GM19452 (cell line): ENCODE measurements around the gene TMEM170B.

ENCODE experiments used
- ATAC-seq: cut with Tn5 transposase; IDR thresholded peaks from one replicate; pipeline ENCODE4 v1.9.1; 2021; ENCODE audit not compliant: unreplicated experiment

TMEM170B gene

DNA sequence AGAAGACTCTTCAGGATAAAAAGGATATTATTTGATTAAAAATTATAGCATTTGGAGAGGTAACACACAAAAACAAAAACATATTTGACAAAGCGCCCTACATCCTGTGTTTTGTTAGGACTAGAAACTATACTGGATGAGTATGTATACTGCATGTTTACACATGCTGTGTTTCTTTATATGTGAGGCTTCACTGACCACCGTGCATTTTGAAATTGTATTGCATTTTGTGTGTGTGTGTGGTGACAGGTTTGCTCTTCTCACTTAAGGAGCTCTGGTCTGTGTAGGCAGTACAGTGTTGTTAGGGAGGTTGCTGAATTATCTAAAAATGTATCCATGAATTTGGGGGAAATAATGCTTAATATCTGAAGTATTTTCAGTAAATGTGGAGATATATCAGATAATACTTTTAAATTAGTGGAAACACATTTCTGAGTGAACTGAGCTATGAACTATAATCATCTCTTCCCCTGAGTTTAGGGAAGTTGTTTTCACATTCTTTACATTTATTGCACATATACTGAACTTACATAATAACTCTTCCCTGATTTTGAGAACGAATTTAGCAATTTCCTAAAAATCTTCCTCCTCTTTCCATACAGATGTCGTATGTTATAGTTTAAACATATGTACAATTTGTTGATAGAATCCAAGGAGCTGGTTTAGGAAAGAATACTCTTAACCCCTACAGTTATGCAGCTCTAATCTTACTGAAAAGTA, 43.3 kb downstream of the TMEM170B start:
- ATAC-seq, result no peak

DNA sequence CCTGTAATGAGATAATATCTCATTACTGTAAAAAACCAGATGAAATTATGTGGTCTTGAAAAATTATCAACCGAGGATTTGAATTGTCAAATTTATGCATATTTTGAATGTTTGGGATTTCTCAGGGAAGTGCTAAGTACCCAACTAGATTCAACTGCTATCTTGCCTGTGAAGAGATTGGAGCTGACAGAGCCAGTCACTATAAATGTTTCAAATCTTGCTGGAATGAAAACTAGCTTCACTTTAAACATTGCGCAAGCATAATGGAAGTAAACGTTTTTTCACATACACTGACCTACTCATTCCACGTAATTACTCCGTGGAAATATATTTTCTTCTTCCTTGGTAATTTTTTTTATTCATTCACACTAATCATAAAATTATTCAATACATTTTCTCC, 46.7 kb downstream of the TMEM170B start:
- no peak for ATAC-seq

DNA sequence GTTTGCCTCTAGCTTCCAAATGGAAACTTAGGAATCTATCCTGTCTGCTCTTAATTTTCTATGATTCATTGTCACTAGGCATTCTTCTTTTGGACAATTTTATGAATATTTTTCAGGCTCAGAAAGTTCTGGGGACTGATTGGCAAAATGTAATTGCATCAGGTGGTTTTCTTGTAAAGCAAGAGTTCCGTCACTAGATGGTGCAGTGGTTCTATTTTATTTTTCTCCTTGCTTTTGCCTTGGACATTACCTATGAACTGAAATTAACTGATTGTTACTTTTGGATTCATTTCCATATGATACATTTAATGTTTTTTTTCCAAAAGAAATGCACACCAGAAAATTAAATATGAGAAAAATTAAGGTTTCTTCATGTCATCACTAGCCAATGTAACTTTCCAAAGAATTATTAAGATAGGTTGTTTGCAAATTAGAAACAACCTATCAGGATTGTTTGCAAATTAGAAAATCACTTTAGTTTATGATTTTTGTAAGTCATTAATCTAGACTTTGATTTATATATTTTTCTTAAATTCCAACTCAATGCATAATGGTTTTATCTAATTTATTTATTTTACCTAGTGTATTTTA, 48.0 kb downstream of the TMEM170B start:
- no peak for ATAC-seq

DNA sequence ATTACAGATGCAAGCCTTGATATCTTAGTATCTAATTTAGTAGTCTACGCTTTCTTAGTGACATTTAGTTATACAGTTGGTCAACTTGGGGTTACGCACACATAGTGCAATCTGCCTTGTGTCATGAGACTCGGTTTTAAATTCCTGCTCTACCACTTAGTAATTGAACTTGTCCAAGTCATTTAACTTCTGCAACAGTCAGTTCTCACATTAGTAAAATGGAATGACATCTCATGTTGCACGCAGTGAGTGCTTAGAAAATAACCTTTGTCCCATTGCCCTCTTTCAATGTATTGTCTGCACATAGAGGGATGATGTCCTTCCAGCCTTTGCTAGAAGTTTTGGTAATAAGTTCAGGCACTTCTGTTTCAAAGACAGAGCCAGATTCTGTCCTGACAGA, 48.6 kb downstream of the TMEM170B start:
- no peak for ATAC-seq

DNA sequence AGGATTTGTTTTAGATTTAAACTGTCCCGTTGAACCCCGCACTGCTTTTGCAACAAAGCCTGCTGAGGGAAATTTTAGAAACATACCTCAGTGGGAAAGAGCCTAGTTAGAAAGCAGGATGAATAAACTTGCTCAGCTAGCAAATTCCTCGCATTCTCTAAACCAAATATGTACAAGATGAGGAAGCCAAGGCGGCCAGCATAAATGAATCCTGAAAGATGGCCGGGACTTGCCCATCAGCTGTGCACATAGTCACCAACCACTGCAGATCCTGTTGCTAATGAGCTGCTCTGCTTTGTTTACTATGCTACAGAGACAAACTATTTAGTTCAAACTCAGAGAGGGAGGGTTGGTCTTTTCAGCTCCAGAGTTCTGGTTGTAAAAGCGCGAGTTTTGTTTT, 49.0 kb downstream of the TMEM170B start:
- no peak for ATAC-seq

DNA sequence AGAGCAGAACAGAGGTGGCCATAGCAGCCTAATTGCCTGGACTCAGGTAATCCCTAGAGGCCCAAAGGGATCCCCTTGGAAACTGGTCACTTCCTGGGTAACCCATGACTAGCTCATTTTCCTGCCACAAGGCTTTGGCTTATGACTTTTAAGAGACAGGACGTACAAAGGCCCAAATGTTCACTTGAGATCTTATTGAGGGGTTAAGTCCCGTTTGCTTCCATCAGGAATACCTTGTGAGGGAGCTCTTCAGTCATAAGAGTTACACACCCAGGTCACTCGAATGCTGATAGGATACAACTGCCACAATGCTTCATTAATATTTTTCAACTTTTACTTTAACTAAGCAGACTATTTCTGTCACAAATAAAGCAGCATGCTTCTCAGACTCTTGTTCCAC, 51.7 kb downstream of the TMEM170B start:
- no peak for ATAC-seq

DNA sequence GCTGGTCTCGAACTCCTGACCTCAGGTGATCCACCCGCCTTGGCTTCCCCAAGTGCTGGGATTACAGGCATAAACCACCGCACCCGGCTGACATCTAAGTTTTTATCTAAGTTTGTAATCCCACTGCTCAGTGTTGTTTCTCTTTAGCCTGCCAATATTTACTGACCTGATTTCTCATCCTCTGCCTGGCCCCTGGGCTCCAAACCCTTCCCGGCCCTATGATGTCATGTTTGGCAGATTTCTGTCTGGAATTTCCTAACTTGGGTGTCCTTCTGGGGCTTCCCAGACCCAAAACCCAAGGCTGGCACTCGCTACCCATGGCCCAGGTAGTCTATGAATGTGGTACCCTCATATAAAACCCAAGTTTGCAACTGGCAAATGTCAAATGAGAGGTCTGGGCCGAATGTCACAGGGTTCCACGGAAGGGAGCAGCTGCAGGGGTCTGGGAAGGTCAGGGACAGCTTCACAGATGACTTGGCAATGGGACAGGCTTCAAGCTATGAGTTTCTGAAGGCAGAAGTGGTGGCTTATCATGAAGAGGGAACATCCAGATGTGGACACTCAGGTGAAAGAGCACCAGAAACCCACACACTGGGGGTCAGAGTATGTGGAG, 54.9 kb downstream of the TMEM170B start:
- no peak for ATAC-seq

DNA sequence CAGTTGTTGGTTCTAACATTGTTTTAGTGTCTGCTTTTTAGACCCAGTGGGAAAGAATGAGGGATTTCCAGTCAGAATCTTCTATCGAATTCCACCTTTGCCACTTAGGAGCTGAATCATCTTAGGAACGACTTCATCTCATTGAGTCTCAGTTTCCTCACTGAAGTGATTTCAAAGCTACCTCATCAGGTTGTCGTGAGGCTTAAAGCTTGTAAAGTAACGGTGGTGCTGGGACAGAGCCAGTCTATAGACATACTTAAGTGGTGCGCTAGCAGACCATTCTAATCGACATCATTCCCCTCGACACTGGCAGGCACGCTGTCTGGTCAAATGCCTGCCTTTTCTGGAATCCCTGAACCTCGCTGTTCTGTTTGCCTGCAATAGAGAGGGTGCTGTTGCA, 55.5 kb downstream of the TMEM170B start:
- no peak for ATAC-seq

DNA sequence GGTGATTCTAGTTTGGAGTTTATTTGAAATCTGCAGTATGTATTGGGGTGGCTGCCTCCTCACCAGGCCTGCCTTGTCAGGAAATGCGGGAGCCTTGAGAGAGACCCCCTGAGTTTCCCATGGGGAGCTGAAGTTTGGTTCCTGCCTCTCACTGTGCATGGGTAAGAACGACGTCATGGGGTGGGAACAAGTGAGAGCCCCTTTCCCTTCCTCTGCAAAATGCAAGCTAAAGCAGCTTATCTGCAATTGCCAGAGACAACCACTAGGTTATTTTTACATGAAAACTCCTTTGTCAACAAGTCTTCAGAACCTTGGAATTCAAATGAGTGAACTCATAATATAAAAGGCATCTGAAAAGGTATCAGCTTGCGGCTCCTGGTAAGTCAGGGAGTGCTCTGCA, 58.4 kb downstream of the TMEM170B start:
- ATAC-seq, result no peak

DNA sequence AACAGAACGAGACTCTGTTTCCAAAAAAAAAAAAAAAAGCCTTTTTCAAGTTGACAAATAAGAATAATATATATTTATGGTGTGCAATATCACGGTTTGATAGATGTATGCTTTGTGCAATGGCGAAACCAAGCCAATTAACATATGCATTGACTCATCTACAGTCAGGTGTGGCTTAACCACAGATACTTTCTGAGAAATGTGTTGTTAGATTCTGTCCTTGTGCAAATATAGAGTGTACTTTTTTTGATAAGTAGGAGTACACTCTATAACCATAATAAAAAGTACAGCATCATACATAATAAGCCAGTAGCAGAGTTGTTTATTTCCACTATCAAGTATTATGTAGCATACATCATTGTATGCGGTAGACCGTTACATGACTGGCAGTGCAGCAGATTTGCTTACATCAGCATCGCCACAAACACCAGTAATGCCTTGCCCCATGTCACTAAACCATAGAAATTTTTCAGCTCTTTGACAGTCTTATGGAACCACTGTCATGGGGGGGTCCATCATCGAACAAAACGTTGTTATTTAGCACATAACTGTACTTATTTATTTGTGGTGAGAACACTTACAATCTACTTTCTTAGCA, 59.2 kb downstream of the TMEM170B start:
- ATAC-seq, result no peak

DNA sequence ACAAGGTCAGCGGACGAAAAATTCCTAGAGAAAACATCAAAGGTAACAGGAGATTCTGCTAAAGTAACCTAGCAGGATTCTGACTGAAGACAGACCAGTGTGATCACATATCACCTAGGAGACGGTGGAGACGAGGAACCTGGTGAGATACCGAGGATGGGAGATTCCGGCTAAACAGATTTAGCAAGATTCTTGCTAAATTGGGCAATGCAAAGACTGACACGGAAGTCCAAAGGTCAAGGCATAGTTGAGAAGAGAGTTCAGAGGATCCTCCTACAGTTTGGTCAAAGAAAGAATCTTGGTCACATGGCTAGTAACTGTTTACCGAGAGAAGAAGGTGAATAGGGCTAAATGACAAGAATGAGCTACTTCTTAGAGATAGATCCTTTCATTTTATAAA, 61.1 kb downstream of the TMEM170B start:
- ATAC-seq, result no peak

DNA sequence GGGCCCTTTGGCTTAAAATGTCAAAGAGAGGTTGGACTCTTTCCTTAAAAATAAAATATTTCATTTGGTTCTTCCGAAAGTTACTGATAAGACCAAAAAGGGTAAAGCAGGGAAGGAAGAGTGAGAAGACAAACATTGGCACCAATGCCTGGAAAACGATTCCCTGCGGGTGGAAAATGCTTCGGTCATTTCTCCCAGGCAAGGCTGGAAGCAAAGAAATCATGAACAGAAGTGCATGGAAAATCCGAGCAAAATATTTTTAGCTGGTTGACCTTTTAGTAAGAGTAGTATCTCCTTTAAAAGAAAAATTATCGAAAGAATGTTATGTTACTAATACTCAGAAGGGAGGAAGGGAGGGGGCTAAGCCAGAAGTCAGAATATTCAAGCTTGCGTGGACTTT, 62.7 kb downstream of the TMEM170B start:
- no peak for ATAC-seq

DNA sequence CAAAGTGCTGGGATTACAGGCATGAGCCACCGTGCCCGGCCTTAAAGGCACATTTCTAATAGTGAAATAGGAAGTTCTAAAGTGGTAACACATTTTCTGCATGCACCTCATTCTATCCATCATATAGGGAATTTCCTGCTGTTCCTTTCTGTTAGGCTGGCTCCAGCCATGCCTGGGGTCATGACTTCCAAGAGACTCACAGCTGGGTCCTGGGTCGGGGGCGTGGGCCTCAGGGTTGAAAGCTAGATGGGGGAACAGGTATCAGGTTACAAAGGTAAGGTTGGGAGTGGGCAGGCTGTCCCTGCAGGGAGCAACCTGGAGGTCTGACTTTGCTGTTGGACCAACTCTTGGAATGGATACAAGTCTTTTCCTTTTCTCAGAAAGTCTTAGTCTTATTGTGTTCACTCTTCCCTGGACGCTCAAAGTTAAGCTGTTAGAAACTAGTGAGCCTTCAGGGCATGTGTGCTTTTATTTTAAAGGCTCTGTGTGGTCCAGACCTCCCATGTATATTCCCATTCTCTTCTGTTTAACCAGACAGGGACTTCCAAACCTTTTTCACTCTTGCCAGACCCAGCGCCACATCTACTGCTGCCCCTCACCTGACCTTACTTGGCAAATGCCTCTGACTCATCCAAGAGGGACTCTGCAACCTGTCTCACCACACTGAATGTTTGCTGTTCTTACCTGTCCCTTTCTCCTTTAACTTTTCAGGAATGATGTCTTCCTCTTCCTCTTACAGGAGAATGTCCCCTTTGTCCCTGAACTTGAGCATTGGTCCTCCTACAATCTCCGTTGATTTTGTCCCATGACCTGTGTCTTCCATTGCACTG, 64.4 kb downstream of the TMEM170B start:
- ATAC-seq, result no peak

DNA sequence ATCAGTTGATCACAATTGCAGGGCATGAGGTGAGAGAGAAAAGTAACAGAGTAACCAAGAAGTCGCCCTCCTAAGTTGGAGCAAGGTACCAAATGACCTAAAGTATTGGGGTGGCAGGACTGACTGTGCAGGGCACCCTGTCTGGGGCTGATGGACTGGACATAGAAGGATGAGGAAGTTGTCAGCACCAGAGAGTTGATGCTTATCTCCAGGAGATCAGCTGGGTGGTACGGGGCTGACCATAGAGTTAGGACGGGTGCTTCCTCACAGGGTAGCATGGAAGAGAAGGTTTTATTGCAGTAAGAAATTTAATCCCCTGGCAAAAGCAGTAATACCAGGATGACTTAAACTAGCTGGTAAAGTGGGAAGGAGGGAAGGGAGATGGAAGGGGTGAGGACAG, 66.7 kb downstream of the TMEM170B start:
- ATAC-seq, result no peak

DNA sequence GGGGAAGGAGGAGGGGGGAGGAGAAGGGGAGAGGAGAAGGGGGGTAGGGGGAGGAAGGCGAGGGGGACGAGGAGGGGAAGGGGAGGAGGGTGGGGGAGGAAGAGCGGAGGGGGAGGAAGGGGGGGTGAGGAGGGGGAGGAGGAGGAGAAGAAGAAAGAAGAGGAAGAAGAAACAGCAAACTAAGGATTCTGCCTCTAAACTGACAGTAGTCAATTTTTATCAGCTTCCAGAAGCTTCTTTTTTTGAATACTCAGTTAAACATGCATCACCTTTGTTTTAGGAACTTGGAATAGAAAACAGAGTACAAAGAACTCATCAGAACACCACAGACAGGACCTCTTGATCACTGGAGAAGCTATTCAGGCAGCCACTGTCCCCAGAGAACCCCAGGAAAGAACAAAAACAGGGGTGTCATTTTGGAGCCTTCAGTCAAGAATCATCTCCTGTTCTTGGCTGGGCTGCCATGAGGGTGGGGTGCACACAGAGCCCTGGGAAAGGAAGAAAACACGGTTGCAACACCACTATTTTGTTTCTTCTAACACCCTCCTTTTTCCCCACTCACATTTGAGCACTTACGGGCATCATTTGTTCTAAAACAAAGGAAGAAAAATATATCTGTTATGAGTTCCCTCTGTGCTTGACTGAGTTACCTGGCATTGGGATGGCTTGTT, 67.4 kb downstream of the TMEM170B start:
- ATAC-seq, result no peak

DNA sequence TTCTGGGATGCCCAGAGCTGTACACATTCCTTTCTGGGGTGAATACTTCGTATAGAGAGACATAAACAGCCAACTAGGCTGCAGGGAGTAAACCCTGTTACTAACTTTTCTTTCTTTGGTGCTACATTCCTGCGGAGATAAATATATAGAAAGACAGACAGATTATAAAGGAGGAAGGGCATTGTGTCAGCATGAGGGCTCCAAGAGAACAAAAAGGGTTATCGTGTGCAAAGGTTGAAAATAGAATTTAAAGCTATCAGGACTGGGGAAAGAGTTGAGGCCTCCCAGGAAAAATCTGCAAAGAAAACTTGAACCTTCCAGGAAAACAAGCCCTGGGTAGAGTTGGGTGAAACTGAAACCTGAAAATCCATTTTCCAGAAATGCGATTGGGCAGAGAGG, 68.0 kb downstream of the TMEM170B start:
- ATAC-seq, result no peak

DNA sequence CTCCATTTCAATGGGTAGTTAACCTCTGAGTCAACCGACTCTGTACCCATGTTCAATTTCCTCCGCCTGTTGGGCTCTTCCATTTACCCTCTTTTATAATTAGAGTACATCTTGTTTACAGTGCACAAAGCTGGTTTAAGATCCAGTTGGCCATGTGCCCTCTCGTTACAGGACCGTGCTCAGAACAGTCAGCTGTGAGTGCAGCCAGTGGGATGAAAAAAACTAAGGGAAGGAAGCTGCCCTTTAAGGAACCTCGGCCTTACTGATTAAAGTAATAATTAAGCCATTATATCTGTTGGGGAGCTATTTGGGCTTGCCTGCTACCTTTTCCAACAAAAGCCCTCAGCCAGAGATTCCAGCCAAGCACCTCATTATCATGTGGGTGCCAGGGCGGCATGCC, 68.8 kb downstream of the TMEM170B start:
- no peak for ATAC-seq

DNA sequence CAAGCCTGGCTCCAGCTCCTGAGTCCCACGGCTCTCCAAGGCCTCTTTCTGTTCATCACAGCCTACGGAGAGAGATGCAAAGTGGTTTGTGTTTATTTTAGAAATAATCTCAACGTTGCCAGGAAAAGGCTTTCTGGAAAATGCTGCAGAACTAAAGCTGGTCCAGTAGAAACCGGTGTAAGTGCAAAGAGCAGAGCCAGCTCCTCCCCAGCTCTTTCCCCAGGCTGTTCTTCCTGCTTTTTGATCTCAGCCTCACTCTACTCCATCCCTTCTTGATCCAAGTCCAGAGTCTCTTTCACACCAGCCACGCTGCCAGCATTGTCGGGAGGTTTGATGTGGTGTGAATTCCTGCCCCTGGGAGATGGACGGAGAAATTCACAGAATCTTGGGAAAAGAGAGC, 69.8 kb downstream of the TMEM170B start:
- no peak for ATAC-seq

DNA sequence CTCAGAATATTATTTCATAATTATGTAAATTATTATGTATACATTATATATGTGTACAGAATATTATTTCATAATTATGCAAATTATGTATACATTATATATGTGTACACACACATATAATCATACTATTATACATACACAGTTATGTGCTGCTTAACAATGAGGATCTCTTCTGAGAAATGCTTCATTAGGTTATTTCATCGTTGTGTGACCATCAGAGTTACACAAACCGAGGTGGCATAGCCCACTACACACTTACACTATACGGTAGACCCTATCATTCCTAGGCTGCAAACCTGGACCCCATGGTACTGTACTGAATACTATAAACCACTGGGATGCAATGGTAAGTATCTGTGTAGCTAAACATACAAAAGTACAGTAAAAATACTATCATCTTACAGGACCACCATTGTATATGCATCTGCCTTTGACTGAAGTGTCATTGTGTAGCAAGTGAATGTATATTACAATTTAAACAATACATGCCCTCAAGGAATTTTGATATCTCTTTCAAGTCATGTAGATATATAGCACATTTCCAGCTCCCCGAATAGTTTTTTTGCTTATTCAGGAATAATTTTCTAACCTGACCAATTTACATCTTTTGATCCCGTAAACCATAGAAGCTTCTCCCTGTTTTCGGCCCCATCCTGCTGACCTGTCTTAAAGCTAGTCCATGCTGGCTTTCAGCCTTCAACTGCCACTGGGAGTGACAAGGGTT, 71.2 kb downstream of the TMEM170B start:
- ATAC-seq, result no peak
